LHCN-M2 (cell line): ENCODE data around the gene GIPC2. TPM values are rescaled to one million over a fixed set of nuclear protein-coding genes. Genes with fewer than 3 reads are reported as not detected.
A peak's percentile ranks its signal among the peaks of the same experiment; 100 is the strongest.
"Not testable (repeated sequence)": the region's sequence is repeated elsewhere in the genome, so short reads cannot be mapped to it uniquely, and the experiment has no call there.

Source experiments
- DNase-seq: peaks from one replicate; pipeline ENCODE4 v3.0.0-alpha.2; 2012; ENCODE audit warnings: low read depth
- polyA plus RNA-seq: library from polyadenylated mRNA; unstranded; fragments of >200 nt; gene quantifications from one replicate; pipeline ENCODE4 v1.2.1, GENCODE V29; 2012; ENCODE audit warnings: missing spikeins
- total RNA-seq: library from RNA; depleted of rRNA; stranded (reverse); fragments of >200 nt; gene quantifications from 2 replicates; pipeline ENCODE4 v1.2.3, GENCODE V29; 2014; rRNA removed

GIPC2 gene
- 1.5 and 1.7 TPM in 2 replicates for total RNA-seq
- 0.81 TPM for polyA plus RNA-seq

GRCh38 chr1:78045926-78046778 is at the start of gene GIPC2:
TSS of gene GIPC2 (plus strand) at chr1:78045966. CDS start at chr1:78046095, 129 bp downstream.
- DNase-seq, result no peak

- DNase-seq, result no peak
These were observed 49.0 kb upstream of the GIPC2 start for GRCh38 chr1:77996734-77997133.

- not testable (repeated sequence) for DNase-seq
These were observed 45.2 kb upstream of the GIPC2 start for GRCh38 chr1:78000536-78000935.

- DNase-seq, result no peak
These were observed 42.6 kb upstream of the GIPC2 start for GRCh38 chr1:78003070-78003746.

- peak; percentile 84 for DNase-seq
These were observed 41.7 kb upstream of the GIPC2 start for GRCh38 chr1:78003882-78004718.

- peak; percentile 99 for DNase-seq
These were observed 40.9 kb upstream of the GIPC2 start, which contains the start of gene DNAJB4 for GRCh38 chr1:78004719-78005447. TSS of gene DNAJB4 (plus strand) at chr1:78004939. CDS start at chr1:78005111, 172 bp downstream.

GRCh38 chr1:78005448-78005722 is 40.4 kb upstream of the GIPC2 start:
- DNase-seq, result no peak

GRCh38 chr1:78005755-78006154 is 40.0 kb upstream of the GIPC2 start:
- peak; percentile 90 for DNase-seq

- no peak for DNase-seq
These were observed 39.2 kb upstream of the GIPC2 start for GRCh38 chr1:78006521-78006920.

- peak; percentile 66 for DNase-seq
These were observed 38.0 kb upstream of the GIPC2 start for GRCh38 chr1:78007677-78008341.

GRCh38 chr1:78009276-78009675 is 36.5 kb upstream of the GIPC2 start:
- peak; percentile 60 for DNase-seq

- peak; percentile 54 for DNase-seq
These were observed 35.9 kb upstream of the GIPC2 start for GRCh38 chr1:78009836-78010235.

- DNase-seq, result no peak
These were observed 34.7 kb upstream of the GIPC2 start for GRCh38 chr1:78011050-78011449.

GRCh38 chr1:78015148-78015547 is 30.6 kb upstream of the GIPC2 start:
- DNase-seq, result no peak

- DNase-seq, result no peak
These were observed 26.7 kb upstream of the GIPC2 start for GRCh38 chr1:78019024-78019423.

- DNase-seq, result not testable (repeated sequence)
These were observed 24.6 kb upstream of the GIPC2 start for GRCh38 chr1:78021134-78021533.

GRCh38 chr1:78029793-78030192 is 16.0 kb upstream of the GIPC2 start:
- DNase-seq, result no peak

- no peak for DNase-seq
These were observed 12.6 kb upstream of the GIPC2 start for GRCh38 chr1:78032996-78033796.

- no peak for DNase-seq
These were observed 12.0 kb upstream of the GIPC2 start for GRCh38 chr1:78033797-78034172.

GRCh38 chr1:78035121-78035520 is 10.6 kb upstream of the GIPC2 start:
- DNase-seq, result no peak
